GM12878 (cell line): ENCODE data around the gene CFAP126. TPM values are rescaled to one million over a fixed set of nuclear protein-coding genes. Genes with fewer than 3 reads are reported as not detected.

Source experiments
- BCL3 ChIP-seq: IDR thresholded peaks from 2 replicates; pipeline ENCODE4 v1.6.1; 2011; ENCODE audit warnings: borderline replicate concordance, low read depth, mild to moderate bottlenecking, moderate library complexity, low read length; ENCODE audit not compliant: insufficient read depth, poor library complexity, severe bottlenecking
- EZH2 ChIP-seq: IDR thresholded peaks from 2 replicates; pipeline ENCODE4 v1.6.1; 2012; ENCODE audit warnings: low read depth, mild to moderate bottlenecking, control low read depth, inconsistent platforms, low read length, borderline replicate concordance; ENCODE audit not compliant: control insufficient read depth
- IKZF1 ChIP-seq: fragments of 450-650 bp; conservative IDR thresholded peaks from 2 replicates; pipeline ENCODE4 v1.6.1; 2017; ENCODE audit warnings: antibody characterized with exemption, mild to moderate bottlenecking
- IKZF2 ChIP-seq, 2 experiments: fragments of 450-650 bp; IDR thresholded peaks; 2 replicates each; pipeline ENCODE4 v1.6.1; 2017; ENCODE audit warnings: mild to moderate bottlenecking in 2 of 2, moderate library complexity in 2 of 2
- JUND ChIP-seq: IDR thresholded peaks from 2 replicates; pipeline ENCODE4 v1.6.1; 2012; ENCODE audit warnings: low read depth, mild to moderate bottlenecking, low read length, improper control_type of control experiment, moderate library complexity
- NFXL1 ChIP-seq: fragments of 450-650 bp; IDR thresholded peaks from 2 replicates; pipeline ENCODE4 v1.6.1; 2017; ENCODE audit warnings: antibody characterized with exemption, mild to moderate bottlenecking, borderline replicate concordance
- NR2C2 ChIP-seq: IDR thresholded peaks from 2 replicates; pipeline ENCODE4 v1.6.1; 2011; ENCODE audit warnings: borderline replicate concordance, low read depth; ENCODE audit not compliant: control insufficient read depth, insufficient read length
- POLR2A ChIP-seq: IDR thresholded peaks from 2 replicates; pipeline ENCODE4 v1.6.1; 2011; ENCODE audit warnings: low read depth, mild to moderate bottlenecking, low read length
- POLR2AphosphoS2 ChIP-seq: IDR thresholded peaks from 2 replicates; pipeline ENCODE4 v1.6.1; 2011; ENCODE audit warnings: low read depth, mild to moderate bottlenecking, low read length, improper control_type of control experiment, moderate library complexity
- RUNX3 ChIP-seq: IDR thresholded peaks from 2 replicates; pipeline ENCODE4 v1.6.1; 2012; ENCODE audit warnings: low read length, inconsistent platforms
- SMAD5 ChIP-seq: IDR thresholded peaks from 2 replicates; pipeline ENCODE4 v1.6.1; 2016; ENCODE audit warnings: antibody characterized with exemption, low read depth
- TAF1 ChIP-seq: IDR thresholded peaks from 2 replicates; pipeline ENCODE4 v1.6.1; 2011; ENCODE audit warnings: mild to moderate bottlenecking, low read depth, low read length, borderline replicate concordance
- ZBTB40 ChIP-seq: fragments of 450-650 bp; IDR thresholded peaks from 2 replicates; pipeline ENCODE4 v1.6.1; 2016; ENCODE audit warnings: mild to moderate bottlenecking, moderate library complexity, borderline replicate concordance
- polyA plus RNA-seq, 11 experiments: library from polyadenylated mRNA; depleted of rRNA in 4 of 11; unstranded in 6 of 11; stranded (reverse) in 5 of 11; fragments of >200 nt; fragmentation: Nextera tagmentation in 4 of 11; fragmentation: Illumina TruSeq in 1 of 11; extraction: Ambion mirVana in 4 of 11; extraction: Trizol in 1 of 11; gene quantifications; 1 replicate in 1 of 11; 2 replicates in 10 of 11; pipeline versions ENCODE4 v1.2.1 to v1.2.3, GENCODE V29; 2011 to 2016; ENCODE audit warnings: inconsistent platforms in 2 of 11, missing spikeins in 2 of 11, low read depth in 1 of 11
- total RNA-seq, 4 experiments: library from RNA; depleted of rRNA in 3 of 4; stranded (reverse); fragments of >200 nt in 3 of 4; fragmentation: Illumina TruSeq in 1 of 4; extraction: Trizol in 1 of 4; gene quantifications; 2 replicates each; pipeline versions ENCODE4 v1.2.1 to v1.2.3, GENCODE V29; 2013 to 2021
- TF ChIP-seq, protein P1 (sequence below): fragments of 450-650 bp; IDR thresholded peaks from 2 replicates; pipeline ENCODE4 v1.6.1; 2016; ENCODE audit warnings: mild to moderate bottlenecking
- TF ChIP-seq, protein P2 (sequence below): IDR thresholded peaks from 2 replicates; pipeline ENCODE4 v1.6.1; 2011; ENCODE audit warnings: mild to moderate bottlenecking, low read depth, low read length, moderate library complexity; ENCODE audit not compliant: insufficient replicate concordance
- TF ChIP-seq, protein P3 (sequence below): fragments of 450-650 bp; IDR thresholded peaks from 2 replicates; pipeline ENCODE4 v1.6.1; 2017; ENCODE audit warnings: mild to moderate bottlenecking, moderate library complexity

The CFAP126 gene
- total and polyA plus RNA-seq, 10 of the 15 experiments (the other 5 are each of a cell fraction or from before 2014, with no cell fraction given), result not detected

DNA sequence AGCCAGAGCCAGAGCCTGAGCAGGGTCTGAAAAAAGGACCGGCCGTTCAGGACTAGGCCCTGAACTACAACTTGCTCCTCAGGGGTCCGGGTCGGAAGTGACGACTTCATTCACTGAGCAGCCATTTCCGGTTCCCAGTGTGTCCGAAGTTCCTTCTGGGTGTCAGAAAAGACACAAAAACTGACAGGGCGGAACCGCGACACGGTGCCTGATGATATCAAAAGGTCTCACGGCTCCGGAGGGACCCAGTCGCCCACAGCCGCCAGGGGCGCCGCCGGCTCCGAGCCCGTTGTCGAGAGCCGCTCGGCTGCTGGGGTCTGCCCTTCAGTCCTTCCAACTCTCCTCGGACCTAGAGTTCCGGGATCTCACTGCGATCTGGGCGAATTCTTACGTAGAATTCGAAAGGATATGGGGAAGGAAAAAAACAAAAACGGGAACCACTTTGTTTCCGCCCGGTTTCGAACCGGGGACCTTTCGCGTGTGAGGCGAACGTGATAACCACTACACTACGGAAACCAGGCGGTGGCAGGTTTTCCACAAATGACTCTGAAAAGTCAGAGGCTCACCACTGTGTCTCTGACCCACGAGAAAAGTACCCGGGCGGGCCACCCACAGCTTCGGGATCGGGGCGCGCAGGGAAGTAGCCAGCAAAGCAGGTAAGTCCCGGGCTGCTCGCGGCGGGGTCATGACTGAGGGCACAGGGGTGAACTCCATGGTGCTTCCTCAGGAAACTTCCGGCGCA, 31.8 kb upstream of the CFAP126 start (continued):
- TF ChIP-seq NR2C2, result no peak
- peak; percentile 88; the same call in 1 of the 2 replicates for TF ChIP-seq ZBTB40
- TF ChIP-seq, protein P1, sequence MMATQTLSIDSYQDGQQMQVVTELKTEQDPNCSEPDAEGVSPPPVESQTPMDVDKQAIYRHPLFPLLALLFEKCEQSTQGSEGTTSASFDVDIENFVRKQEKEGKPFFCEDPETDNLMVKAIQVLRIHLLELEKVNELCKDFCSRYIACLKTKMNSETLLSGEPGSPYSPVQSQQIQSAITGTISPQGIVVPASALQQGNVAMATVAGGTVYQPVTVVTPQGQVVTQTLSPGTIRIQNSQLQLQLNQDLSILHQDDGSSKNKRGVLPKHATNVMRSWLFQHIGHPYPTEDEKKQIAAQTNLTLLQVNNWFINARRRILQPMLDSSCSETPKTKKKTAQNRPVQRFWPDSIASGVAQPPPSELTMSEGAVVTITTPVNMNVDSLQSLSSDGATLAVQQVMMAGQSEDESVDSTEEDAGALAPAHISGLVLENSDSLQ, result peak; percentile 76
- peak; percentile 90 for TF ChIP-seq RUNX3
- TF ChIP-seq, protein P2, sequence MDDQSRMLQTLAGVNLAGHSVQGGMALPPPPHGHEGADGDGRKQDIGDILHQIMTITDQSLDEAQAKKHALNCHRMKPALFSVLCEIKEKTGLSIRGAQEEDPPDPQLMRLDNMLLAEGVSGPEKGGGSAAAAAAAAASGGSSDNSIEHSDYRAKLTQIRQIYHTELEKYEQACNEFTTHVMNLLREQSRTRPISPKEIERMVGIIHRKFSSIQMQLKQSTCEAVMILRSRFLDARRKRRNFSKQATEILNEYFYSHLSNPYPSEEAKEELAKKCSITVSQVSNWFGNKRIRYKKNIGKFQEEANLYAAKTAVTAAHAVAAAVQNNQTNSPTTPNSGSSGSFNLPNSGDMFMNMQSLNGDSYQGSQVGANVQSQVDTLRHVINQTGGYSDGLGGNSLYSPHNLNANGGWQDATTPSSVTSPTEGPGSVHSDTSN, result no peak
- TF ChIP-seq POLR2A, result peak; percentile 90
- peak; percentile 96 for TF ChIP-seq IKZF1
- TF ChIP-seq JUND, result no peak
- no peak for TF ChIP-seq BCL3
- peak; percentile 63; the same call in 1 of the 2 replicates for TF ChIP-seq POLR2AphosphoS2
- TF ChIP-seq EZH2, result no peak
- TF ChIP-seq, protein P3, sequence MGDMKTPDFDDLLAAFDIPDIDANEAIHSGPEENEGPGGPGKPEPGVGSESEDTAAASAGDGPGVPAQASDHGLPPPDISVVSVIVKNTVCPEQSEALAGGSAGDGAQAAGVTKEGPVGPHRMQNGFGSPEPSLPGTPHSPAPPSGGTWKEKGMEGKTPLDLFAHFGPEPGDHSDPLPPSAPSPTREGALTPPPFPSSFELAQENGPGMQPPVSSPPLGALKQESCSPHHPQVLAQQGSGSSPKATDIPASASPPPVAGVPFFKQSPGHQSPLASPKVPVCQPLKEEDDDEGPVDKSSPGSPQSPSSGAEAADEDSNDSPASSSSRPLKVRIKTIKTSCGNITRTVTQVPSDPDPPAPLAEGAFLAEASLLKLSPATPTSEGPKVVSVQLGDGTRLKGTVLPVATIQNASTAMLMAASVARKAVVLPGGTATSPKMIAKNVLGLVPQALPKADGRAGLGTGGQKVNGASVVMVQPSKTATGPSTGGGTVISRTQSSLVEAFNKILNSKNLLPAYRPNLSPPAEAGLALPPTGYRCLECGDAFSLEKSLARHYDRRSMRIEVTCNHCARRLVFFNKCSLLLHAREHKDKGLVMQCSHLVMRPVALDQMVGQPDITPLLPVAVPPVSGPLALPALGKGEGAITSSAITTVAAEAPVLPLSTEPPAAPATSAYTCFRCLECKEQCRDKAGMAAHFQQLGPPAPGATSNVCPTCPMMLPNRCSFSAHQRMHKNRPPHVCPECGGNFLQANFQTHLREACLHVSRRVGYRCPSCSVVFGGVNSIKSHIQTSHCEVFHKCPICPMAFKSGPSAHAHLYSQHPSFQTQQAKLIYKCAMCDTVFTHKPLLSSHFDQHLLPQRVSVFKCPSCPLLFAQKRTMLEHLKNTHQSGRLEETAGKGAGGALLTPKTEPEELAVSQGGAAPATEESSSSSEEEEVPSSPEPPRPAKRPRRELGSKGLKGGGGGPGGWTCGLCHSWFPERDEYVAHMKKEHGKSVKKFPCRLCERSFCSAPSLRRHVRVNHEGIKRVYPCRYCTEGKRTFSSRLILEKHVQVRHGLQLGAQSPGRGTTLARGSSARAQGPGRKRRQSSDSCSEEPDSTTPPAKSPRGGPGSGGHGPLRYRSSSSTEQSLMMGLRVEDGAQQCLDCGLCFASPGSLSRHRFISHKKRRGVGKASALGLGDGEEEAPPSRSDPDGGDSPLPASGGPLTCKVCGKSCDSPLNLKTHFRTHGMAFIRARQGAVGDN, result peak; percentile 98
- TF ChIP-seq IKZF2 (IDR thresholded peaks at IDR 0.05), result peak; percentile 89 to 92
- TF ChIP-seq NFXL1, result no peak
- no peak; the same call in 1 of the 2 replicates for TF ChIP-seq SMAD5
- peak; percentile 70 for TF ChIP-seq TAF1
